Measurements from ENCODE around the gene GNLY.

GRCh38 chr2:85740193-85740592 lies 46.0 kb downstream of the GNLY start:
- TF ChIP-seq CTCF (IDR thresholded peaks at IDR 0.05): no peak
- TF ChIP-seq POLR2A (IDR thresholded peaks at IDR 0.05): no peak
